GM18517 (cell line): ENCODE data around the gene TRIM40.

ENCODE experiments used
- ATAC-seq: cut with Tn5 transposase; IDR thresholded peaks from one replicate; pipeline ENCODE4 v1.9.1; 2021; ENCODE audit warnings: mild to moderate bottlenecking, moderate library complexity; ENCODE audit not compliant: unreplicated experiment

The TRIM40 gene, protein sequence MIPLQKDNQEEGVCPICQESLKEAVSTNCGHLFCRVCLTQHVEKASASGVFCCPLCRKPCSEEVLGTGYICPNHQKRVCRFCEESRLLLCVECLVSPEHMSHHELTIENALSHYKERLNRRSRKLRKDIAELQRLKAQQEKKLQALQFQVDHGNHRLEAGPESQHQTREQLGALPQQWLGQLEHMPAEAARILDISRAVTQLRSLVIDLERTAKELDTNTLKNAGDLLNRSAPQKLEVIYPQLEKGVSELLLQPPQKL

DNA sequence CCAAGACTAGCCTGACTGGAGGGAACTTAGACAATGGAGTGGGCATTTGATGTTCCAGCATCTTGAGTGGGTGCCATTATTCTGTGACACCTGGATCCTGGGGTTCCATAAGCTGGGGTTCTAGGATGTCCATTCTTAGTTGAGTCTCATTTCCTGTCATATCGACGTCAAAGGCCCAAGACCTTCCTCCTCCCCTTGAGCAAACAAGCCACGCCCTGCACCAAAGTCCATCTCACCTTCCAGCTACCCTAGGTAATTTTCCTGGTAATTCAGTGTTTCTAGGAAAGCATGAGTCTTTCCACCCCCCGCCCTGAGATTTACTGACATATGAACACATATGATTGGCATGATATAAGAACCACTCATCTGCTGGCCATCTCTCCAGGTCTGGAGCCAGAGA lies at the start of gene TRIM40:
Gene TRIM40, plus strand, starts transcription at position 384 of the 400 bp plus-strand sequence. CDS start 897 bp downstream, outside the sequence.
- ATAC-seq = no peak

DNA sequence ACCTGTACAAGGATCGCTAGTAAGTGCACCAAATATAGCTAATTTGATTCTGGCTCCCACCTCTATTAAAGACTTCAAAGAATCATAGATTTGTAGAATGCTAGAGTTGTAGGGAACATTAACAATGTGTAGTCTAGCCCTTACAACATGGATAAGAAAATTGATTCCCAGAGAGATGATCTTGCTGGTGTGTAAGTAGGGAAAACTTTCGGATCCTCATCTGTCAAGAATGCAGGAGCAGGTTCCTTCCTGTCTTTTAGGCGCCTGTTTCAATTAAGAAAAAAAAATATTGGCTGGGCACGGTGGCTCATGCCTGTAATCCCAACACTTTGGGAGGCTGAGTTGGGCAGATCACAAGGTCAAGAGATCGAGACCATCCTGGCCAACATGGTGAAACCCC lies 48.1 kb upstream of the TRIM40 start:
- ATAC-seq = no peak

DNA sequence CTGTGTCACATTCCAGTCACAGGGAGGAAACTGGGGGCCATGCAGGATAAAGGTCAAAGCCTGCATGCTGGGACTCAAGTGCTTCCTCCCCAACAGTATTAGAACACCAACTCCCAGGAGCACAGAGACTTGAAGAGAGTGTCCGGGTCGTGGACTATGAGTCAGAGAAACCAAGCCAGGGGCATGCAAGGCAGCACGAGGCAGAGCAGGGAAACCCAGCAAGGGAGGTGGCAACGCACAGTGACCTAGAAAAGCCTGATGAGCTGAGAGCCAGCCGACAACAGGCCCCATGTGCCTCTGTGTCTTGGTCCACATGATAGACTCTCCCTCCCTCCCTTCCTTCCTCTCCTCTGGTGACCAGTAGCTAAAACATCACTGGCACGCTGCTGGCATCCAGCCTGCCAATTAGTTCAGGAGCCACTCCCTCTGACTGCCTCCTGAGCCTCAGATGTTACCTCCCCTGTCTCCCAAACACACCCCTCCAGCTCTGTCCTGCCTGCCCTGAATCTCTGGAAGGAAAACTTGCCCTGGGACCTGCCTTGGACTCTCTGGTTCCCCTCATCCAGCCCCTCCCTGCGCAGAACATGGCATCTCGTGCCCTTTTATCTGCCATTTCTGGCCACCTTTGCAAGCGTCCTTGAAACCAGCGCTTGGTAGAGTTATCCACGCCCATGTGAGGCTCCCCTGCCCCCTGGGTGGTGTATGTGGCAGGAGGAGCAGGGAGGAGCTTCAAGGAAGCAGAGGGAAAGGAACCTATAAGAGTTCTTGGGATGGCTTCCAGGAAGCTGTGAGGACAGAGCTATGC lies 44.2 kb upstream of the TRIM40 start:
- no peak for ATAC-seq

DNA sequence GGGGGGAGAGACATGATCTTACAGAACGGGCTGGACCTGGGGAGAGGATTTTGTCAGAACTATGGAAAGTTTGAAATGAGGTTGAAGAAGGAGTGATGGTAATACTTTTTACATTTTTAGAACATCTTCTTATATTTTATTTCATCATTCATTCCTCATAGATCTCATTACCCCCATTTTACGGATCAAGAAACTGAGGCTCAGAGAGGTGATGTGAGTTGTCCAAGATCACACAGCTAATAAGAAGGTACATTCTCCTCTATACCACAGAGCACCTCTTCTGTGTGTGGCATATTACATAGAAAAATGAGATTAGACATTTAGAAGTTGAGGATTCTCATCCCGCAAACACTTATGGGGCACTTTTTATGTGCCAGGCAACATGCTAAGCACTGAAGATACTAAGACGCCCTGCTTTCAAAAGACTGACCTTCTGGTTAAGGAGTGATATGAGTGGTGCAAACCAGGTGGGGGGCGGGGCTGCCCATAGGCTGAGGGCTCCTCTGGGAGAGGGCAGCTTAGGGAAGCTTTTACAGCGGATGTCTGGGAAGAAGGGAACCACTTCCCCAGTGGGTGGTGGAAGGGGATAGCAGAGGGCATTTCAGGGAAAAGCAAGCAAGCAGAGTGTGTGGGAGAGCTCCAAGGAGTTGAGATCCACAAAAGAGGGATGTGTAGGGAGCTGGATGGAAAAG lies 42.9 kb upstream of the TRIM40 start:
- ATAC-seq = no peak

DNA sequence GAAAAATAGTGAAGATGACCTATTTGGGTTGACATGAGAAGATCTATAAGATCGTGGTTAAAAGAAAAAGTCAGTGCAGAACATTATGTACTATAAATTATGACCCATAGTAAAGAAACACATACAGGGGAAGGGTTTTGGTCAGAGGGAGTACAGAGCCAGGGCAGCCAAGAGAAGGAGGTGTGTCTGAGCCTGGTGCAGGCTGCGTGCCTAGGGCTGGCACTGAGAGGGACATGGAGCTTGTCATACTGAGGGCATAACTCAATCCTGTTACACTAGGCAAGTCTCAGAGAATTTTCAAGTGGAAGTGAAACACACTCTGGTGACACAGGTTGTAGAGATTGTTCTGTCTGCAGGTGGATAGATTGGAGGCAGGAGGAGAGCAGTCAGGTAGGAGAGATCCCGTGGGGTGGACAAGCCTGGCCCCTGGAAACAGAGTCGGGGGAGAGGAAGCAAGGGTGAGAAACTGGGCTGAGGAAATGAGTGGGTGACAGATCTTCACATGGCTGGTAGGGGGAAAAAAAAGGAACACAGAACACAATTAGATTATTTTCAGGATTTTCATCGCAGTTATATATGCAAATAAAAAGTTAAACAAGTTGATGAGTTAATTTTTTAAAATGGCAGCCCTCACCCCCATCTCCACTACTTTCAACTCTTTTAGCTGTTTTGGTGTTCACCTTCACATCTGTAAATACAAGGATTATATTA lies 41.8 kb upstream of the TRIM40 start:
- ATAC-seq = no peak

DNA sequence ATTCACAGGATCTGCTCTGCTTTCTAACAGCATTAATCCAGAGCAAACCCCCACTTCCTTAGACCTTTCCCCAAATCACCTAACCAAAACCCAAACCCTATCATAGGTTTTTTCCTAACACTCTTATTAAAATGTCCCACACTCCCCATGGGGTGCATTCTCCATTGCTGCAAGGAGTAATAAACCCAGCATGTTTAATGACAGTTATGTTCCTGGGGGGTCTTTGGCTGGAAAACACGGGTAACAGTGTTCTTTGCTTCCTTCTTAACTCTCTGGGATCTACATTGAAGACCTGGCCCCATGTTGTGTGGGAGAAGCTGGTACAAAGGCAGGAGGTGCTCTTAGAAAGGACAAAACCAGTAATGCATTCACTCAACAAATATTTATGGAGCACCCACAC lies 39.1 kb upstream of the TRIM40 start:
- no peak for ATAC-seq

DNA sequence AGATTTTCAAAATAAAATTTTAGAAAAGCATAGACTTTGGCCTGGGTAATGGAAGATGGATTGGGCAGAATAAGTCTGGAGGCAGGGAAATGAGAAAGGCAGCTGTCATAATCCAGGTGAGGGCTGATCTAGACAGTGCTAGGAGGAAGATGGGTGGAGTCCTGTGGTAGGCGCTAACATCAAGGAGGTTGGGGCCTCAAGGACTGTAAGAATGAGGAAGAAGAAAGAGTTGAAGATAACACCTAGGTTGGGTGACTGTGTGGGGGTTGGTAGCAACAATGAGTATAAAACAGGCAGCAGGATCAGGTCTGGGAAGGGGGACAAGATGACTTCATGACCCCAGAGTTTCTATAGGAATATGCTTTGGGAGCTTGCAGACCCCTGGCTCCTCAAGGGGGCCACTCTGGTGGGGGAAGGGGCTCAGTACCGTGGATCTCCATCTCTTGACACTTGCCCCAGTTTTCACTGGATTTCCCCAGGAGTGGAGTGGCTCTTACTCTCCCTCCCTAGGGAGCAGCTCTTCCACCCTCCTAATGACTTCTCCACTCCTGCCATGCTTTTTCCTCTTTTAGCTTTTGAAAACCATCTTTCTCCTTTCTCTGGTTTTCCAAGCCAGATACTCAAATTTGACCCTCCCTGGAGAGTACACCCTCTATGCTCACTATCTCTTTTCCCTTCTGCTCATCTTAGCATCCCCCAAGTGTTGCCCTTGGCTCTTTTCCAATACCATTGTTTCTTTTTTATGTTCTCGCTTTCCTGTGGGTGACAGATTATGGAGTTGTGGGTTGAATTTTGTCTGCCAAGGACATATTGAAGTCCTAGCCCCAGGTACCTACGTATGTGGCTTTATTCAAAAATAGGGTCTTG lies 37.8 kb upstream of the TRIM40 start:
- no peak for ATAC-seq

DNA sequence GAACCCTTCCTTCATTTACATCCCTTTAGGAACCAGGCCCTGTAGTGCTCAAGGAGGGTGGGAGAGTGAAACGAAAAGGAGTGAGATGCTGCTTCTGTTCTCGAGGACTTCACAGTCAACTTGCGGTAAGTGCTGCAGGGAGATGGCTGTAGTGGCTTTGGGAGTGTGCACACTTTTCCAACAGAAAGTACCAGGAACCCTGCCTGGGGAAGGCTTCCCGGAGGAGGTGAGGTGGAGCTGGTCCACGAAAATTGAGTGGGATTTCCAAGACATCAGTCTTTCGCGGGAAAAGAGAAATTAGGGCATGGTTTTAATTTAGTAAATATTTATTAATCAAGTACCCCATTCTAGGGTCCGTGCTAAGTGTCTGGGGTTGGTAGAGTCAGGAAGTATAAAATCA lies 35.8 kb upstream of the TRIM40 start:
- ATAC-seq = no peak

DNA sequence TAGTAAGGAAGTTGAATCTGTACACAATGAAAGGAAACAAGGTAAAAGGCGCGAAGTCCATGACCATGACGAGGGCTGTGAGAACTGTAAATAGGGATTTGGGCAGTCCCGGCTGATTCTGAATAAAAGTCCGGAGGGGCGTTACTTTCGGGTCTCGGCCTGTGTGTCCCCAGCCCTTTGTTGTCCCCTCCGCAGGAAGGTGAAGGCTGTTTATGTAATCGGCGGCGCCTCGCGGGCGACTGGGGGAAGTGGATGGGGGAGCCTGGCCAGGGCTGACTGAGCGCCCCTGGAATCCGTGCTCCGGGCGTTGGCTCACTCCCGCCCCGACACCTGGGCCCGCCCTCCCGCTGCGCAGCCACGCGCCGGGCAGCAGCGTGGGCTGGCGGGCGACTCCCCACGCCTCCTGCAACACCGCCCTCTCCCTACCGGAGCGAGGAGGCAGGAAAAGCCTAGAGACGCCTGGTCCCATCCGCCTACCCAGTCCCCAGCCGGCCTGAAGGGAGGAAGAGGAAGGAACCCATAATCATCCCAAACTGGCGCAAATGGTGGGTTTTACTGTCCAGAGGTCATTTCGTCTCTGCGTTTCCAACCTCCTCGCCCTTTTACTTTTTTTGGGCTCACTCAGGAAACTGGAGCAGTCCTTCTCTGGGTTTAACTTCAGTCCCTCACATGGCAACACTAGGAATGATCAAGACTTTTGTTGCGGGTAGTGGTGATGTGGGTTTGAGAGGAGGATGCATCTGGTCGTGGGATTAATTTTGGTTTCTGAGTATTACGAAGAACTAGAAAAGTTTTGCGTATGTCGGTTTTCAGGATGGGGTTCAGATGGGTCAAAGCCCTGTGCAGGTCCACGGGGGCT lies 35.1 kb upstream of the TRIM40 start:
- no peak for ATAC-seq

DNA sequence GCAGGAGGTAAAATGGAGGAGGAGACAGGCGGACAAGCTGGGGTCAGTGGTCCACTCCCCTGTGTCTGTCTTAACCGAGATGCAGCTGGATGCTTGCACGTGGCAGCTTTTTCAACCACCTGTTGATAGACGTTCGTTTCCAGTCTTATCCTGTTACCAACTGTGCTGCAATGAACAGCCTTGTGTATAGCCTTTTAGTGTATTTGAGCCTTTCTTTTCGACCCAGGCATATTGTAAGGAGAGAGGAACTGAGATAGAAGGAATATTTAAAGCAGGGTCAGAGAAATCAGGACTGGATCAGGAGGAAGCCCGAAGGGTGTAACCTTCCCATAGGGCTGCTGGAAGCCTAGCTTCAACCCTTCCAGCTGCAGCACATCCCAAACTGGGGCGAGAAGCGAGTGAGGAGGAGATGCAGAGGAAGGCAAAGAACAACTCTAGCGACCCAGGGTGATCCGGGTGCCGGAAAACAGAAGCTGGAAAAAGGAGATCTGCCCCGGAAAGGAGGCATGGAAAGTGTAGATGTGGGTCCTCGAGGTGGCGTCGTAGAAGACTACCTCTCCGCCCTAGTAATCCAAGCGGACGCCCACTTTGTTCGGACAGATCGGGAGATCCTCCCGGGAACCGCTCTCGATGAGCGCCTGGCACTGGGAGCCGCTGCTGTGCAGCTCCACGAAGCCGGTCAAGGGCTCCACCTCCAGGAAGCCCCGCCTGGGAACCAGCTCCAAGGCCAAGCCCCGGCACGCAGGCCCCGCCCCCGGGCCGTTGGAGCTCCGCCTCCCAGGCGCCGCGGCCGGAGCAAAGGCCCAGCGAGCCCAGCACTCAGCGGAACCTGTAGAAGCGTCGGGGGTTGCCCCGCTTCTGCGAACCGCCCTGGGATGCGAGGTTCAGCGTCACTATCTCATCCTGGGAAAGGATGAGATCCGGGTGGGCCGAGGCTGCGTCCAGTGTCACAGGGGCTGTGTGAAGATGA lies 34.2 kb upstream of the TRIM40 start:
- ATAC-seq = no peak

DNA sequence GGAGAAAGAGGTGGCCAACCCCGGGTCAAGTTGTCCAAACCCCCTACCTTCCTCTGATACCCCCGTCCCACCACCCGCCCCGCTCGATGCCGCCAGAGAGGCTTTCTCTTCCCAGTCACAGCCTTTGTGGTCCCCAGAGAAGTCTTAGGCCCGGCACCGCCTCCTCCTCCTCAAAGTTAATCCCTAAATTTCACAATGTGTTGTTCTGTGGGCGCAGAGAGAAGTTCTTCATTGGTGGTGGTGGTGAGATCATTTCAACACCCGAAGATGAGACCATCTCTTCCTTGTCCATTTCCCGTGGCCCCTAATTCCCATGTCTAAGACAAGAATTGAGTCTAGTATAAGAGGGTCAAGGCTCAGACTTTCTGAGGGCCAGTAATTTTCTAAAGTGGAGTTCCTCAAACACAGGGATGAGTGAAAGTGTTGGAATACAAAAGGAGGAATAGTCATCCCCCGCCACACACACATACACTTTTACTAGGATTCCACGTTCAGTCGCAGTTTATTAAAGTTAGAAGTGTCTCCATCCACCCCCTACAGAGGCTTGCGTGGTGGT lies 33.4 kb upstream of the TRIM40 start:
- no peak for ATAC-seq

DNA sequence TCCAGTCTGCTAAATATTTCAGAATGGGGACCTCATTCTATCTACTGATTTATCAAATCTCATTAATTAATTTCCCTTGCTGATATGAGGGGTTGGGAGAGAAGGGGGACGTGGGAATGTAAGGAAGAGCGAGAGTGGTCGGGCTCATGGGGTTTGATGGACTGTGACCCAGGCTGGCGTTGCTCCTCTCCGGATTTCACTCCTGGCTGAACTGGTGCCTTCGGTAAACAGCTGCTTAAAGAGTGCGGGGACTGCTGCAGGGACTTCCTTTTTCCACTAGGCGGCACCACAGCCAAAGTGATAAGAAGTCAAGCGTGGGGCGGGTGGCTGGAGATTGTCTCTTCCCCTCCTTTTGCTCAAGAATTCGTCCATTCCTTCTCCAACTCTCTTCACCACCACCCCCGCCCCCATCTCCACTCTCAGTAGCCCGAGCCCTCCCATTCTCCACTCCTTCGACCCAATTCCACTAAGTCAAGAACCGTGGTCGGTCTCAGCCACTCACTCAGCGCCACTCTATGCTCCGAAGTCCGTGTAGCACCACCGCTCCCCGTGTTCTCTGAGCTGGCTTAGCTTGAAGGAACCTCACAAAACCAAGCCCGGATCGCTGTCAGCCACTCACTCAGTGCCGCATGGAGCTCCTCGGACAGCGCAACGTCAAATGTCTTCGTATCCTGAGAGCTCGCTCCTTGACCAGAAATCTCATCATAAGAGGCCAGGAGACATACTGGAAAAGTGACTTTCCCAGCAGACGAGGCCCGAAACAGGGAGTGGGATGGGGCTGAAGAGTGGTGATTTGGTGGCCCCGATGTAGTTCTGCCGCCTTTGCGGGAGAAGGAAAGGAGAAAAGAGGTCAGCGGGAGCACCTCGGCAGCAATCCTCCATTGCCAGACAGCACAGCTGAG lies 32.7 kb upstream of the TRIM40 start:
- ATAC-seq = no peak

DNA sequence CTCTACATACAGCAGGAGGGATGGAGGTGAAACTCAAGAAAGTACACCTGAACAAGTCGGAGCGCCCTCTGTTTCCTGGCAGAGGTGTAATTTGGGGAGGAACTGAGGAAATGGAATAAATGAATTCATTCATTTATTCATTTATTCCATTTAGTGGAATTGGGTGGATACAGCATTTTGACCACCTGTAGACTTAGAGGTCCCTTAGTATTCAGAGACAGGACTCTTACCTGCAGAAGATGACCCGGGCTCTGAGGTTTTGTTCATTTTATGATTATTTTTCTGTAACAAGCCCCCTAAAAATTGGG lies 32.1 kb upstream of the TRIM40 start:
- ATAC-seq = no peak

DNA sequence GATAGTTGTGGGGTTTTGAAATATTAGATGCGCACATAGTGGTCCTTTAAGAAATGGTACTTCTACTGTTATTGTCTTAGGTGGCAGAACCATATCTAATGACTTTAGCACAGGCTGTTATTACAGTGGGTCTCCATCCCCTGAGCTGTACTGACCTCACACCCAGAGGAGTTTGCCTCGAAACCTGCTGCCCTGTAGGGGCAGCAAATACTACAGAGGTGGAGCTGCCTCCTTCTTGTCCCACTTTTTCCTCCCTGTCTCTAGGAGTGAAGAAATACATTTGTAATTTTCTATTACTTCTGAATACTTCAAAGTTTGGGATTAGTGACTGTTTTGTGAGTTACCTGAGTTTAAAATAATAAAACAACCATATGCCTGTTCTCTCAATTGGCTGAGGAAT lies 31.3 kb upstream of the TRIM40 start:
- no peak for ATAC-seq

DNA sequence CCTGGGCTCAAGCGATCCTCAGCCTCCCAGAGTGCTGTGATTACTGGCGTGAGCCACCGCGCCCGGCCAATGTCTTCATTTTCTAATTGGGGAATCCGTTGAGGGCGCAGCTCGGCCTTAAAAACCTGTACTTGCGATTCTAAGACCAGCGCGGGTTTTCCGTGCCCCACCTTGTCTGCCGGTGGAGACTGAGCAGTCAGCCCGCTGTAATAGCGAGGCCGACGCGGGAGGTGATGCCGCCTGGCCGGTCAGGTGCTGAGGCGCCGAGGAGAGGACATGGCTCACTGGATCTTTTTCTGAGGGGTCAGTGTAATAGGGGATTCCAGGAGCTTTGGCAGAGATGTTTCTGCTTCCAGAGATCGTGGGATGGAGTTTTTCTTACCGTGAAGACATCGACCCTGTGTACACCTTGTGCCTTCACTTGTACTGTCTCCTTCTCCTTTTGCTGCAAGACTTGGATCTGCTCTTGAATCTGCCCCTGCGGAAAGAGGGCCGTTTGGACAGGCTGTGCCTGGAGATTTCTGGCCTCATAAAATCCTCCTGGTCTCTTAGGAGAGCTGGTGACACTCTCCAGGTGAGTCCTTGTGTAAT lies 24.6 kb upstream of the TRIM40 start:
- ATAC-seq = no peak

DNA sequence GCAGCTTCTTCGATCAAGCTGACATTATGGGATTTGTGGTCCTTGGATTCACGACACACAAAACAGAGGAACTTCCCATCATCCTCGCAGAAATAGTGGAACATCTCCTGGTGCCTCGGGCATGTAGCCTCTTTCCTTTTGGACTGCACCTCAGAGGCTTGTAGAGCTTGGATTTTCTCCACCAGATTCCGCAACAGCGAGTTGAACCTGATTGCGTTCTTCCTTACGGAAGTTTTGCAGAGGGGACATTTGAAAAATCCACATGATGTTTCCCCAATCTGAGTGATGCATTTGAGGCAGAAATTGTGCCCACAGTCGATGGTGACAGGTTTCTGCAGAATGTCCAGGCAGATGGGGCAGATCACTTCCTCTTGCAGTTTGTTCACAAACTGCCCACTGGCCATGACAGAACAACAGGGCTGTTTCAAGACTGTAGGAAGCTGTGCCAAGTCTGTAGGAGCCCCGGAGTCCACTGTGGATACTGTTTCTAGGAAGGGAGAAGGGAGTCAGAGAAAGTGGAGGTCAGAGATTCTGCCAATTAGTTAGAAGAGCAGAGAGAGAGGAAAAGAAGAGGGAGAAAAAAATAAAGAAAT lies 23.4 kb upstream of the TRIM40 start:
- no peak for ATAC-seq
